T-helper 9 cell (primary cell): ENCODE measurements around the gene SLC15A4.

ENCODE experiments used
- DNase-seq: peaks from one replicate; pipeline ENCODE4 v3.0.0-alpha.2; 2020

SLC15A4 gene

GRCh38 chr12:128745772-128746689, 77.7 kb downstream of the SLC15A4 start:
- no peak for DNase-seq

- no peak for DNase-seq
These were observed 79.8 kb downstream of the SLC15A4 start for GRCh38 chr12:128743916-128744315.
